Vagina (tissue), 2 donors: ENCODE data around the gene DNAH9.

Source experiments
- POLR2A ChIP-seq, 2 donors: fragments of 450-650 bp; IDR thresholded peaks; one replicate each; pipeline ENCODE4 v1.6.1; 2017; ENCODE audit warnings: antibody characterized with exemption in 2 of 2, mild to moderate bottlenecking in 2 of 2, moderate library complexity in 2 of 2
- POLR2AphosphoS5 ChIP-seq, 2 donors: sonication (generic); formaldehyde crosslinking; IDR thresholded peaks; one replicate each; pipeline ENCODE4 v1.9.0; 2017; ENCODE audit warnings: antibody characterized with exemption in 2 of 2, mild to moderate bottlenecking in 2 of 2, low read depth in 1 of 2; ENCODE audit not compliant: insufficient read depth in 1 of 2
- TF ChIP-seq, protein P1 (sequence below), 3 experiments: fragments of 450-650 bp in 2 of 3; fragments of 200-600 bp in 1 of 3; sonication (generic) in 1 of 3; IDR thresholded peaks; one replicate each; pipeline ENCODE4 v1.5.1; 2017 to 2019; ENCODE audit warnings: antibody characterized with exemption in 3 of 3, mild to moderate bottlenecking in 2 of 3, moderate library complexity in 2 of 3

DNA sequence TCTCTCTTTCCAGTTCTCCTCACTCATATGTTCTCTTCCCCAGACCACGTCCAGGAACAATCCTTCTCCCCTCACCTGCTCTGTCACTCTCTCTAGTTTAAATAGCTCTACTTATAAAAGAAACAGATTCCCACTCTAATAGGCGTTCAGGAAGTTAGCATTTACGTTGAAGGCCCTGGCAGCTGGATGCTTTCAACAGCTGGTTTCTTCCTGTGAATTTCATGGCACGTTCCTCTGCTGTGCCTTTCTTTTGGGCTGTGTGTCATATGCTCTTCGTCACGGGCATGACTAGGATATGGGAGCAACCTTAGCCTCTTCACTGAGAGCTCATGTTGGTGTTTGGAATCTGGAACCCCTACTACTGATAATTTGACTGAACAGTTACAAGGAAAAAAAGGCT, 325.8 kb downstream of the DNAH9 start:
- no peak for TF ChIP-seq POLR2A (IDR thresholded peaks at IDR 0.05)
- TF ChIP-seq, protein P1, sequence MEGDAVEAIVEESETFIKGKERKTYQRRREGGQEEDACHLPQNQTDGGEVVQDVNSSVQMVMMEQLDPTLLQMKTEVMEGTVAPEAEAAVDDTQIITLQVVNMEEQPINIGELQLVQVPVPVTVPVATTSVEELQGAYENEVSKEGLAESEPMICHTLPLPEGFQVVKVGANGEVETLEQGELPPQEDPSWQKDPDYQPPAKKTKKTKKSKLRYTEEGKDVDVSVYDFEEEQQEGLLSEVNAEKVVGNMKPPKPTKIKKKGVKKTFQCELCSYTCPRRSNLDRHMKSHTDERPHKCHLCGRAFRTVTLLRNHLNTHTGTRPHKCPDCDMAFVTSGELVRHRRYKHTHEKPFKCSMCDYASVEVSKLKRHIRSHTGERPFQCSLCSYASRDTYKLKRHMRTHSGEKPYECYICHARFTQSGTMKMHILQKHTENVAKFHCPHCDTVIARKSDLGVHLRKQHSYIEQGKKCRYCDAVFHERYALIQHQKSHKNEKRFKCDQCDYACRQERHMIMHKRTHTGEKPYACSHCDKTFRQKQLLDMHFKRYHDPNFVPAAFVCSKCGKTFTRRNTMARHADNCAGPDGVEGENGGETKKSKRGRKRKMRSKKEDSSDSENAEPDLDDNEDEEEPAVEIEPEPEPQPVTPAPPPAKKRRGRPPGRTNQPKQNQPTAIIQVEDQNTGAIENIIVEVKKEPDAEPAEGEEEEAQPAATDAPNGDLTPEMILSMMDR (IDR thresholded peaks at IDR 0.05), result no peak
- TF ChIP-seq POLR2AphosphoS5 (IDR thresholded peaks at IDR 0.05; ENCODE audit: insufficient read depth in 1 of 2, low read depth in 1 of 2), result no peak
